ENCODE data around the gene PPP1R8. TPM values are rescaled to one million over a fixed set of nuclear protein-coding genes. Genes with fewer than 3 reads are reported as not detected.

The PPP1R8 gene
- total and polyA plus RNA-seq, 9 of the 15 experiments (the other 6 are each of a cell fraction or from before 2014, with no cell fraction given), result 16.2 to 107 (median 75.3) TPM

DNA sequence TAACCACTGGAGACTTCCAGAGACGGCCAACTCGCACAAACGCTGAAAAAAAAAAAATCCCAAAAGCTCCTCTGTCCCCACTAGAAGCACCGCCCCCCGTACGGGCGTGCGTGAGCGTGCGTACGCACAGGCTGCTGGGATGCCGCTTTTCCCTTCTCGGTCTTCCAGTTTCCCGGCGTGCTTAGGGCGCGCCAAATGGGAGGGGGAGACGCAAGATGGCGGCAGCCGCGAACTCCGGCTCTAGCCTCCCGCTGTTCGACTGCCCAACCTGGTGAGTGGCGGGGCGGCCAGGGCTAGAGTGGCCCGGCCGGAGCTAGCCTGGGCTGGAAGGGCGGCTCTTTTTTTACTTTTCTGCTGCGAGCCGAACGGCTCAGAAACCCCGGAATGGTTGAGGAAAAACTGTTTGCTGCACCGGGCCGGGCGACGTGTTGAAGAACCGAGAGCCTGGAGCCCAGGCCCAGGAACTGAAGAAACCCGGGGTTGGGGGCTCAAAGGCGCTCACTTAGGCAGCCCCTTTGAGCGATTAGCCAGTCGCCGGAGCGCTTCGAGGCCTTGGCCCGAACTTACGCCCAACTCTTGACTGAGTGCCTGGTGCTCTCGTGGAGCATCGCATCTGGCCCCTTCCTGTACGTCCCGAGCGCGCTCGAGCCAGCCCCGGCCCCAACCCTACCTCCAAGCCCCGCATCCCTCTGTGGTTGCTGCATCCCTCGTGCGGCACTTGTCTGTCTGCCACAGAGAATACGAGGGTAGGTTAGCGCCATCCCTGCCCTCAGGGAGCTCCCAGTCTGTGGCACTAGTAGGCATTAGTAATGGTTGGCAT is at the start of gene PPP1R8 (continued):
- no peak for TF ChIP-seq PYGO2 (tag; IDR thresholded peaks at IDR 0.05)
- TF ChIP-seq RAD51 (IDR thresholded peaks at IDR 0.05; ENCODE audit: borderline replicate concordance, low read depth), result no peak
- peak; percentile 83 for TF ChIP-seq HMGN3 (IDR thresholded peaks at IDR 0.05; ENCODE audit: borderline replicate concordance, extremely low read depth, insufficient read length, low read depth, low read length)
- TF ChIP-seq SAFB2 (IDR thresholded peaks at IDR 0.05; ENCODE audit: borderline replicate concordance, low read depth, low read length, severe bottlenecking), result no peak
- no peak for TF ChIP-seq MAFG (tag; conservative IDR thresholded peaks at IDR 0.05)
- no peak for TF ChIP-seq GABPB2 (CRISPR knock-in tag; conservative IDR thresholded peaks at IDR 0.05)
- TF ChIP-seq, protein P1, sequence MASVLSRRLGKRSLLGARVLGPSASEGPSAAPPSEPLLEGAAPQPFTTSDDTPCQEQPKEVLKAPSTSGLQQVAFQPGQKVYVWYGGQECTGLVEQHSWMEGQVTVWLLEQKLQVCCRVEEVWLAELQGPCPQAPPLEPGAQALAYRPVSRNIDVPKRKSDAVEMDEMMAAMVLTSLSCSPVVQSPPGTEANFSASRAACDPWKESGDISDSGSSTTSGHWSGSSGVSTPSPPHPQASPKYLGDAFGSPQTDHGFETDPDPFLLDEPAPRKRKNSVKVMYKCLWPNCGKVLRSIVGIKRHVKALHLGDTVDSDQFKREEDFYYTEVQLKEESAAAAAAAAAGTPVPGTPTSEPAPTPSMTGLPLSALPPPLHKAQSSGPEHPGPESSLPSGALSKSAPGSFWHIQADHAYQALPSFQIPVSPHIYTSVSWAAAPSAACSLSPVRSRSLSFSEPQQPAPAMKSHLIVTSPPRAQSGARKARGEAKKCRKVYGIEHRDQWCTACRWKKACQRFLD (CRISPR knock-in tag; IDR thresholded peaks at IDR 0.05), result peak; percentile 63; the same call in 1 of the 2 replicates
- TF ChIP-seq HNRNPK (IDR thresholded peaks at IDR 0.05; ENCODE audit: low read depth, low read length, poor library complexity, severe bottlenecking), result no peak
- peak; percentile 99 for TF ChIP-seq TAF7 (tag; IDR thresholded peaks at IDR 0.05)
- no peak; the same call in 1 of the 2 replicates for TF ChIP-seq TOE1 (IDR thresholded peaks at IDR 0.05; ENCODE audit: borderline replicate concordance)
- 0 out of 2 replicates have a peak, but pooled peaks have one; percentile 33 for TF ChIP-seq TOE1 (CRISPR knock-in tag; IDR thresholded peaks at IDR 0.05; ENCODE audit: borderline replicate concordance, low read depth)
- TF ChIP-seq ZNF3 (CRISPR knock-in tag; IDR thresholded peaks at IDR 0.05), result no peak
- TF ChIP-seq ZNF134 (CRISPR knock-in tag; conservative IDR thresholded peaks at IDR 0.05), result no peak
- TF ChIP-seq TCF3 (CRISPR knock-in tag; IDR thresholded peaks at IDR 0.05), result no peak
- no peak for TF ChIP-seq ZNF518B (CRISPR knock-in tag; IDR thresholded peaks at IDR 0.05)
- no peak for TF ChIP-seq MAFK (IDR thresholded peaks at IDR 0.05; ENCODE audit: low read length)
- no peak for TF ChIP-seq MCM2 (IDR thresholded peaks at IDR 0.05; ENCODE audit: low read depth)
- no peak for TF ChIP-seq EP300 (IDR thresholded peaks at IDR 0.05; ENCODE audit: low read length)
- TF ChIP-seq, protein P2, sequence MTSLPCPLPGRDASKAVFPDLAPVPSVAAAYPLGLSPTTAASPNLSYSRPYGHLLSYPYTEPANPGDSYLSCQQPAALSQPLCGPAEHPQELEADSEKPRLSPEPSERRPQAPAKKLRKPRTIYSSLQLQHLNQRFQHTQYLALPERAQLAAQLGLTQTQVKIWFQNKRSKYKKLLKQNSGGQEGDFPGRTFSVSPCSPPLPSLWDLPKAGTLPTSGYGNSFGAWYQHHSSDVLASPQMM (CRISPR knock-in tag; IDR thresholded peaks at IDR 0.05), result no peak
- no peak for TF ChIP-seq ZNF165 (CRISPR knock-in tag; IDR thresholded peaks at IDR 0.05; ENCODE audit: borderline replicate concordance)
- no peak for TF ChIP-seq TRIM25 (IDR thresholded peaks at IDR 0.05; ENCODE audit: borderline replicate concordance)

Measured in K562 (cell line).